Urothelium cell line (cell line): ENCODE measurements around the gene SLC4A8.

ENCODE experiments used
- DNase-seq: peaks from one replicate; pipeline ENCODE4 v3.0.0; 2011; ENCODE audit warnings: low spot score, mixed read lengths
- FAIRE-seq: peaks from 2 replicates; lab custom pipeline; 2011; peaks lifted over from hg19 to GRCh38; lab: Jason Lieb, UNC

The SLC4A8 gene

DNA sequence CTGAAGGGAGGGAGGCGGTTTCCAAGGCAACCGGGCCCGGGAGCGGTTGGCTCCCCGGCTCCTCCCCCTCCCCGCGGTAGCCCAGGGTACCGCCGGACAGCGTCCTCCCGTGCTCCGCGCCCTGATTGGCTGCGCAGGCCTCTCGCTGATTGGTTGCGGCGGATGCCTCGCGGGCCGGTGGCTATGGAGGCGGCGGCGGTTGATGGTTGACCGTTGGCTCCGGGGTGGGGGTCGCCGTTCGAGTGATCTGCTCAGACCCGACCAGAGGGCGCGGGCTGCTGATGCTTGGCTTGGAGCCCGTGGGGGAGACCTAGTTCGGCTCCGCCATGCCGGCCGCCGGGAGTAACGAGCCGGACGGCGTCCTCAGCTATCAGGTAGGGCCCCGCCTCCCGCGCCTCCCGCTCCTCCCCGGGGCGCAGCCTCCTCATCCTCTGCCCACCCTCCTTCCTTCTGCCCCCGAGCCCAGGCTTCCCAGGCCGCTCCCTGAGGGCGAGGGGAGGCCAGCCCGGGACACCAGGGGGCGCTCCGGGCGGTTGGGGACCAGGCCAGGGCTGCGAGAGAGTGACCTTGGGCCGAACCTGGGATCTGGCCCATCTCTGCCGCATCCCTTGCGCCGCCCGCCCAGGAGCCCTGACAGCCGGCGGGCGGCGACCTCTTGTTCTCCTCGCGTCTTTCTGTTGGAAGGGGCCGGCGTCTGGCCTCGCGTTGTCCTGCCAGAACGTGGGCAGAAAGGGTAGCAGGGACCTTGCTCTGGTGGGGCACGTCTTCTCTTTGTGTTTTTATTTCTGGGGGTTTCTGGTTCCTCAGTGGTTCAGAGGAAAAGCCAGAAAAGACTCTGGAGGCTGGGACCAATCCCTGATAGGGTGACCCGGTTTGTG, at the start of gene SLC4A8:
TSS of gene SLC4A8 (plus strand) at position 170 of the 878 bp plus-strand sequence. CDS start at position 327, 157 bp downstream.
- peak; percentile 99 for DNase-seq
- peak; percentile 40 for FAIRE-seq

DNA sequence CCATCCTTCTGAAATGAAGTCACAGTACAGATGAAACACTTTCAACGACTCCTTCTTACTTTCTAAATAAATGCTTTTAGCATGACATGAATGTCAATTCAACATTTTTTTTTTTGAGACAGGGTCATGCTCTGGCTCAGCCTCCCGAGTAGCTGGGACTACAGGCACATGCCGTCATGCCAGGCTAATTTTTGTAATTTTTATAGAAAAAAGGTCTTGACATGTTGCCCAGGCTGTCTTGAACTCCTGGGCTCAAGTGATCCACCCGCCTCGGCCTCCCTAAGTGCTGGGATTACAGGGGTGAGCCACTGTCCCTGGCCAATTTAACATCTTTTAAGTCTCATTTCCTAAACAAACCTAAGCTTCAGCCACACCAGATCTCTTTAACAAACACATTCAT, 49.8 kb upstream of the SLC4A8 start:
- no peak for FAIRE-seq
- no peak for DNase-seq

DNA sequence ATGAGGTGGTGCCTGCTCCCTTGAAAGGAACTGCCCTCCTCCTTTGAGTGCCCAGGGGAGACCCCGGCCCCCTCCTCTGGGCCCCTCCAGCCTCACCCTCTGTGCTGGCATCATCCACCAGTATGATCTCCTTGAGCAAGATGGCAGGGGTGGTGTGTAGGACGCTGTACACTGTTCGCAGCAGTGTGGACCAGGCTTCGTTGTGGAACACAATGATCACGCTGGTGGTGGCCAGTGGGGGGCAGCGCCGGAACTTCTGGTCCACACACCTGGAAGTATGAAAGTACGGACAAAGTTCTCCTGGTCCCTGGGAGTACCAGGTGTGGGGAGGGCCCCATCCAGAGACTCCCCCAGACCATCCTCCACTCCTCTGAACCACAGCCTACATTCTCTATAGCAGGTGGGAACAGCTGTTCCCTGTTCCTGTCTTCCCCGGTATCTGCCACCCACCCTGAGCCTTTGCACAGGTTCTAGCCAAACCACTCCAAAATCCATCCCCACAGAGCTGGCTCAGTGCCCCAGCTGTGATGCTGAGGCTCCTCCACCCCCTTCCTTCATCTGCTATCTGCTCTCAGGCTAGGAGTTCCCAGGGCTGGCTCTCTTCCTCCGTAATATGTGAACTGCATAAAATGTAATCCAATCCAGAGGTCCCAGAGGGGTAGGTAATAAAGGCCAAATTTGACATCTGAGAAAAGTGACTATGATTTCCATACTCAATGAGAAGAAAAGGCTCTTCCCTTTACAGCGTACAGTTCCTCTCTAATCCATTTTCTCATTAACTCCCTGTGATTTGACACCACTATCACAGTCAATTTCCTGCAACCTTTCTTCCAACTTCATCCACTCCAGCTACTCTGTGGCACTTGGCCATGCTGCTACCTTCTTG, 47.3 kb upstream of the SLC4A8 start:
- FAIRE-seq (no peak), DNase-seq (no peak)

DNA sequence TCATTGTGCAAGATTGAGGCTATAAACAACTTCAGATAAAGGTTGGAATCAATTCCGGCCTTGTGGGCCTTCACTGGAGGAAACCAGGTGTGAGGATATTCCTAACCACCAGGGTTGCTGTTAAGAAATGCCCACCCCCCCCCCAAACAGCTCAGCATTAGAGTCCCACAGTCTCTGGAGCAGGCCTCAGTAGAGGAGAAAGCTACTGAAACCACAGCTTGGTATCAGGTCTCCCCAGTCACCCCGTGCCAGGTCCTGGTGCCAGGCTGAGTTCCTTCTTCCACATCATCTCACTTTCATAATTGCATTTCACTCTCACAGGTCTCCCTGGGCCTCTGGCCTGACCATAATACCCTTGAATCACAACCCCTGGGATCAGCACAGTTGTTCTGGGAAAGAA, 45.9 kb upstream of the SLC4A8 start:
- DNase-seq (no peak), FAIRE-seq (no peak)

DNA sequence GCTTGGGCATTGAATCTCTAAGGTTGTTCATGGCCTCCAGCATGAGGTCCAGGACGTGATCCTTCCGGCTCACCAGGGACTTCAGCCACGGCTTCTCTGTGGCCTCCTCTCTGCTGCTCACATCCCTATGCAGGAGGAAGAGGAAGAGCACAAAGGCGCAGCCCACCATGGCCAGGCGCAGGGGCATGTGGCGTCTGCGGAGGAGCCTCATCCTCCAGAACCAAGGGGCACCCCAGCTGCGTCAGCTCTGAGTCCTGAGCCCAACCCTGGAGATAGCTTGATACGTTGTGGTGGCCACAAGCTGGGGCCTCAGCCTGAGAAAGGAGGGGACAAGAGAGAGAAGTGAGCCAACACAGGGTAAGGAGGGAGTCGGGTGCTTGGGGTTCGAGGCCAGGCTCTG, 45.1 kb upstream of the SLC4A8 start:
- FAIRE-seq: no peak
- no peak for DNase-seq

DNA sequence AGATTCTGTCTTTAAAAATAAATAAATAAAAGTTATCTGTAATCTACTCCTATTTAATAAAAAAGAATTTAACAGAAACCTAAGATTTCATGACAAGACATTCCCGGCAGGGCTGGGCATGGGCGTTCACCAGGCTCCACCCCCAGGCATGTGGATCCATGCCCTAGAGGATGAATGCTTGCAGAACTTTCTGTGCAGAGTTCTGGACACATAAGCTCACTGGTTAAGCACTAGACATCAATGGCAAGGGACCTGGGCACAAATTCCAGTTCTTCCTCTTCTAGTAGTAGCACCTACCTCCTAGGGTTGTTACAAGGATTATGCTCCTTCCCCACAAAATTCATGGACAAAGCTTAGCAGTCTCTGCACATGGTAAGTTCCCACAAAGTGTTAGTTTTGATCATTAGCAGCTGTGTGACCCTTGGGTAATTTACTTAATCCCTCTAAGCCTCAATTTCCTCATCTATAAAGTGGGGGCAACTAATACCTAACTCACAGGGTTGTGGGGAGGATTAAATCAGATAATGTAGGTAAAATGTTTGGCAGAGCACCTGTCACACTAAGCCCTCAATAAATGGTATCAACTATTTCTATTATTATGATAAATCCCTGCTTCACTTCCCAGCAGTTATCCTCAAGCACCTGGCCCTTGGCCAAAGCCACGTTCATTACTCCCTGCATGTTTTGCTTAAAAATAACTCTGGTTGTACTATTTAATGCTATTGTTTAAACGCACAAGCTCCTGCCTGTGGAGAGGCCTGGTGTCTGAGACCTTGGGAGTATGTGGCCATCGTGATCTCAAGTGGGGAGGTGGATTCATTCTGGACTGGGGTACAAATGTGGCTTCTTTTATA, 43.2 kb upstream of the SLC4A8 start:
- DNase-seq (no peak), FAIRE-seq (no peak)

DNA sequence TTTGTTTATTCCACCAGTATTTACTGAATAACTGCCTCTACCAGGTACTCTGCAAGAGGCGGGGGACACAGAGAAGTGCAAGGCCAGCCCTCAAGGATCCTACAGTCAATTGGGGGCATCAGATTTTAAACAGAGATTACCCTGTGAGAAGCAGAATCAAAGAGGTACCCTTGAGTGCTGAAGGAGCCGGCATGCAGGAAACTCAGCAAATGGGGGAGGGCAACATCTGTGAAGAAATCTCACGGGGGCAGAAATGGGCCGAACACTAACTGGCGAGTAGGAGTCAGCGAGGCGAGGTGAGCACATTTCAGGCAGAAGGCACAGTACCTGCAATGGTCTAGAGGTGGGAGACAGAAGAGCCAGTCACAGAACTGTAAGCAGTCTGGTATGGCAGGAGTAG, 42.5 kb upstream of the SLC4A8 start:
- DNase-seq (no peak), FAIRE-seq (no peak)

DNA sequence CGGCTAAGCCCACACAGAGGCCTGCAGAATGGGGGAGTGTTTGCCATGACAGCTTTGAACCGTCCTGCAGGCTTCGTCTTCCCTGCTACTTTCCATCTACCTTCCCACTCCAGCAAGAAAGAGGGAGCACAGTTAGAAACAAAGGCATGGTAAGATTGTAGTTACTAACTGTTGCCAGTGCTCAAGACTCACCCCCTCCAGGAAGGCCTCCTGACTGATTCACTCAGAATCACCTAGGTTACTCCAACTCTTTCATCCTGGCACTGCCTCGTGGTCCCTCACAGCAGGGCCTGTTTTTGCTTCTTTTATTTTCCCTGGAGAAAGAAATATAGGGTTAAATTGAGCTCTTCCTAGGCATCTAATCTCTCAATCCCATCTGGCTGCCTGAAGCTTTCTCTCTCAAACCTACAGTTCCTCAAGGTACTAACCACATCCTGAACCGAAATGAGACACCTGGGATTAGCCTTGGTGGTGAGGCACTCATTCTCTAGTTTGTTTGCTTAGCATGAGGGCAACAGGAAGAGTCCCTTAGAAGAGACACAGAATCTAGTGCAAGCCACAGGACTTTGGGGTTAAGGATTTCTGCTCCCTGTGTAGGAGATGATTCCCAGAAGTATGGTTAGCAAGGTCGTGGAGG, 41.2 kb upstream of the SLC4A8 start:
- FAIRE-seq (no peak), DNase-seq (peak; percentile 60)

DNA sequence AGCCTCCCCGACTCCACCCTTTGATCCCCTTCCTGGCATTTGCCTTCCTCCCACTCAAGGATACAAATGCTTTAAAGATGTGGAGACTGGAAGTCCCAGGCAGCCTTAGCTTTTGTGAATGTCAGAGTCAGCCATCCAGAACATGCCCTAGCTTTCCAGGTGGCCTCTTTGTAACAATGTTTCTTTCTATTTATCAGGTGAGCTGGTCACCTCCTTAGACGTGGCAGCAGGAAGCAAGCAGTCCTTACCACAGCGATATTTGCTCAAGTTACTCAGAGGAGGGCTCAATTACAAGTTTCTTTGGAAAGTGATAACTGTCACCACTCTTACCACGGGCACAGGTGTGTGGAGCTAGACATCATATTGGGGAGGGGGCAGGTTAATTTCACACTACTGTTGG, 38.3 kb upstream of the SLC4A8 start:
- no peak for FAIRE-seq

DNA sequence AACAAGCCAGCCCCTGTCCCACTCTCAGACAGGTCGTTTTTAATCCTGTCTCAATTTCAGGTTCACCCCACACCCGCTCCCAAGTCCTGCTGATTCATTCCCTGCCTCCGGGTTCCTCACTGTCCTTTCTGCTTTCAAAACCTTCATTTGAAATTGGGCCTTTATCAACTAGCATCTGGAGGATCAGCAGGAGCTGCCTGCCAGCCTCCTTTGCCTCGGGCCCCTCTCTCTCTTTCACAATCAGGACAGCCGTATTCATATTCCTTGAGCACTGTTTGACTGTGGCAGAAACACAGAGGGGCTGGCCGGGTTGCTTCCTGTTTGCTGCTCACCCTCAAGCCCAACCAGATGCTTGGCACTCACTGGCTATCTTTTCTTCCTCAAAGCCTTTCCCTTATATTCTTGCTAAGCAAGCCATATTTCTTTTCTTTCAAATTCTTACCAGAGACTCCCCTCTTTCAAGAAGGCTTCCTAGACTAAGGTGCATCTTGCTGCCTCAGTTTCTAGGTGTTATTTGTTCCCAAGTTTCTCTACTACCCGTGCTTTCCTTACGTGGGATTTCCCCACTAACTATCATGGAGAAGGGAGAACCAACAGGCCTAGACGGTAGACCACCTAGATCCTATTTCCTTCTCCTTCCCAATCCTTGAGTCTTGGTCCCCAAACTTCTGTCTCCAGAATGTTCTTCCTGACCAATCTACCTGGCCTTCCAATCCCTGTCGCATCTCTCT, 36.4 kb upstream of the SLC4A8 start:
- FAIRE-seq: no peak
- no peak for DNase-seq

More for the DNA sequence above, 38.3 kb upstream of the SLC4A8 start:
- DNase-seq: no peak

DNA sequence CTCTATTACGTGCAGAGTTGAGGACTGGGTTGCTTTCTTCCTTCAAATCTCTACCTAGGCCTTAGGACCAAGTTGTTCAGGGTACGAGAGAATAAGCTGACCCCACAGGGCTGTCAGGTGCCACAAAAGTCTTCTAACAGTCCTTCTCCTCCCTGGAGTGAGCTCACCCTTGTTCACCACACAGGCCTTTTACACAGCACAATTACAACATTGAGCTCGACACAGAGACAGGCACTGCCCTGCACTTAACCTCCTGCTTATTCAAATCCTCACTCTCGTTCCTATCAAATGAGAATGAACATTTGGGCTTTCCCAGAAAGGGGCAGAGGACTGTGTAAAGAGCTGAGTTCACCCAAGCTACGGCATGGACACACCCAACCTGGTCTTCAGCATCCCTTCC, 35.8 kb upstream of the SLC4A8 start:
- FAIRE-seq: no peak
- no peak for DNase-seq

DNA sequence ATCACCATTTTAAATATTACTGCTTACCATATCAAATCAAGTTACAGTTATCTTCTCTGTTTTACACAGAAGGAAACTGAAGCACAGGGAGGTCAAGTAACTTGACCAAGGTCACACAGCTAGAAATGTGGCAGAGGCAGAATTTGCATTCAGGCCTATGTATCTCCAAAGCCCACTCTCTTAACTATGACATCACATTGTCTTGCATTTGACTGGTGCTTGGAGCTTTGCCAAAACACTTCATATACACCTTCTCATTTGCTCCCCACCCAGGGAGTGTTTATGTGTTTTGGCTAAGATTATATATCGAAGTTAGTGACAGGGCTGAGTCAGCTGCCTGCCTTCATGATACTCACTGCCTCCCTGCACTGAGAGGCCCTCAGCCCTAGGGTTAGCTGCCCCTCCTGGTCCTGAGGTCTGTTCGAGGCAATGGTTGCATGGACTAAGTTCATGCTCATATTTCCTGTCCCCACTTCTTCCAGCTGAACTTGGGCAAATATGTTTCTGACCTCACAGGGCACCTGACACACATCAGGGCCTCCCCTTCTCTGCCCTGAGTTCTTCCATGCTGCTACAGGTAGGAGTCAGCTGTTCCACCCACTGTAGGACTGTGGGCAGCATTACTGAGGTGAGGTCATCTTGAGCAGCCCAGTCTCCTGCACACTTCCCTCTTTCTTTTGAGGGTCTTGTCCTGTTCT, 35.2 kb upstream of the SLC4A8 start:
- FAIRE-seq (no peak), DNase-seq (peak; percentile 35)

DNA sequence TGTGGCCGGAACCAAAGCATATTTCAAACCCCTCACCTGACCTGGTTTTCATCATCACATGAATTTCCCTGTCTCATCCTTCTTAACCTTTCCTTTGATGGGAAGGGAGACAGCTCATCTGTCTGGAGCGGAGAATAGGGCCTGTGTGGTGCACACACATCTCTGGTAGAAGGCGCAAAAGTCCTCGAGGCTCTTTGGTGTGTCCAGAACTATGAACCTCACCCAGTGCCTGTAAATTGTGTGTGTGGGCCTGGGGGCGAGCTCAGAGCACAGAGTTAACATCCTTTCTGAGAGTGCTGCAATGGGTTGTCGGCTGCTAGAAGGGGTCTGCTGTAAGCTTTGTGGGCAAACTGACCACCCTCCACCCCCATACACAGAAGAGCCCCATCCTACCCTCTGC, 34.2 kb upstream of the SLC4A8 start:
- no peak for FAIRE-seq
- DNase-seq: no peak

DNA sequence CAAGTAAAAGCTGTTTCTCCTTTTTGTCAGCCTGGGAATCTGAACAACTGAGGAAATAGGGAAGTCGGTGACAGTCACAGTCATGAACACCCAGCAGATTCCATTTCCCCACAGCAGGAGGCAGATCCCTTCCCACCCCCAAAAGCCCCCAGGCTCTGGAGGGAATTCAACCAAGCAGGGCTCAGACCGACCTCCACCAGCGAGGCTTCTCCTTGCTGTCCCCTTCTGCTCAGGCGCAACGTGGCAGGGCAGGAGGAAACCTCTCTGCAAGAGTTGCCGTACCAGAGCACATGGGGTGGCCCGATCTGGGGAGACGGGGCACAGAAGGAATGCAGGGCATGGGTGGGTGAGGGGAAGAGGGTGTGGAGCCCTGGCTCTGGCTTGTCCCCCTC, 33.7 kb upstream of the SLC4A8 start:
- FAIRE-seq (no peak), DNase-seq (no peak)

DNA sequence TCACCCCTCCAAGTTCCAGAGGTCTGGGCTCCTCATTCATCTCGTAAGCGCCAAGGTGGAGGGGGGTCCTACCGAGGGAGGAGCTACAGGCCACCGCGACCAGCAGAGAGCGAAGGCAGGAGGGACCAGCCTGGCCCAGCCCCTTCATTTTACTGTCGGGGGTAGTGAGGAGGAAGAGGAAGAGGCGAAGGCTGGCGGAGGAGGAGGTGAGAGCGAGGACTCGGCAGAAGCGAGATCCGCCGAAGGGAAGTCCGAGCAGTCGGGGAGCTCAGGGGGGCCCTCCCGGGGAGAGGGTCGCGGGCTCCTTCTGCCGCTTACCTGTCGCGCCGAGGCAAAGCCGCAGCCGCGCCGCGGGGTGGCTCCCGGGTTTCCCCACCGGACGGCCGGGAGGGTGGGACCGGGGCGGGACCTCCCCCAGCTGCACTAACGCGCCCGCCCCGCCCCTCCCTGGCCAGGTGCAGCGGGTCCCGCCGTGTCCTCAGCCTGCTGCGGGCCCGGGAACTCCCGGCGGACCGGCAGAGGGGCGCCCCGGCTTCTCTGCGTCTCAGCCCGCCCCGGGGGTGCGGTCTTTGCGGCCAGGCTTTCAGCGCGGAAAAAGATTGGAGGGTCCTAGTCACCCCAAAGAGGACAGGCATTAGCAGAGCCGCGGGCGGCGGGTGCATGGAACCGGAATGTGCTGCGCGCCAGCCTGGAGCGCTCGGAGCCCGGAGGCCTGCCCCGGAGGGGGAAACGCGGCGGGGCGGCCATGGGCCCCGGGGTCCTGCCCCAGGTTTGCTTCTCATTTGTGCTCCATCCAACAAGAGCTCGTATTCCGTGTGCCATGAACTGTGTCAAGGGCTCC, 33.1 kb upstream of the SLC4A8 start, which contains the start of gene GALNT6:
TSS of gene GALNT6 (minus strand) at position 124 of the 841 bp plus-strand sequence. CDS start 11,625 bp downstream, outside the sequence.
- no peak for FAIRE-seq
- DNase-seq: peak; percentile 70

DNA sequence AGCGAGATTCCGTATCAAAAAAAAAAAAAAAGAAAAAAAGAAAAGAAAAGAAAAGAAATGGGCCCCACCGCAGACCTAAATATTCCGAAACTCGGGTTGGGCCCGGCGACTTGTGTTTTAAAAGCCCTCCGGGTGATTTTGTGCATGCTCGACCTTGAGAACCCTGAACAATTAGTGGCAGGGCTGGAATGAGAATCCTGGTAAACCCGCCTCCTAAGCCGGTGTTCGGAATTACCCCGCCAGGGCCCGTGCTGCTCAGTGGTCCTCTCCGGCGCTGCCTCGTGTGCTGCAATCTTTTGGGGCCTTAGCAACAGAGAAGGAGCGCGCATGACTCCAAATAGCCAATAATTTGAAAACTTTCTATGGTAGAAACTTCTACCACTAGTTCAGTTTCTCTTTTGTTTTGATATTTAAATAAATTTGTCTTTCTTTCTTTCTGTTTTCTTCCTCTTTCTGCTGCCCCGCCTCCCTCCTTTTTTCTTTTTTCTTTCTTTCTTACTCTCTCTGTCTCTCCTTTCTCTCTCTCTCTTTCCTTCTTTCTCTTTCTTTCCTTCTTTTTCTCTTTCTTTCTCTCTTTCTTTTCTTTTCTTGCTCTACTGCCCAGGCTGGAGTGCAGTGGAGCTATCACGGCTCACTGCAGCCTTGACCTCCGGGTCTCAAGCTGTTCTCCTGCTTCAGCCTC, 31.9 kb upstream of the SLC4A8 start:
- DNase-seq (no peak), FAIRE-seq (no peak)
